ENCODE measurements around the gene PLEKHH1. TPM values are rescaled to one million over a fixed set of nuclear protein-coding genes. Genes with fewer than 3 reads are reported as not detected.

PLEKHH1 gene
- total and polyA plus RNA-seq, 2 donors (not counting 1 experiment from before 2014, with no cell fraction given) = 0.10 to 0.33 TPM

DNA sequence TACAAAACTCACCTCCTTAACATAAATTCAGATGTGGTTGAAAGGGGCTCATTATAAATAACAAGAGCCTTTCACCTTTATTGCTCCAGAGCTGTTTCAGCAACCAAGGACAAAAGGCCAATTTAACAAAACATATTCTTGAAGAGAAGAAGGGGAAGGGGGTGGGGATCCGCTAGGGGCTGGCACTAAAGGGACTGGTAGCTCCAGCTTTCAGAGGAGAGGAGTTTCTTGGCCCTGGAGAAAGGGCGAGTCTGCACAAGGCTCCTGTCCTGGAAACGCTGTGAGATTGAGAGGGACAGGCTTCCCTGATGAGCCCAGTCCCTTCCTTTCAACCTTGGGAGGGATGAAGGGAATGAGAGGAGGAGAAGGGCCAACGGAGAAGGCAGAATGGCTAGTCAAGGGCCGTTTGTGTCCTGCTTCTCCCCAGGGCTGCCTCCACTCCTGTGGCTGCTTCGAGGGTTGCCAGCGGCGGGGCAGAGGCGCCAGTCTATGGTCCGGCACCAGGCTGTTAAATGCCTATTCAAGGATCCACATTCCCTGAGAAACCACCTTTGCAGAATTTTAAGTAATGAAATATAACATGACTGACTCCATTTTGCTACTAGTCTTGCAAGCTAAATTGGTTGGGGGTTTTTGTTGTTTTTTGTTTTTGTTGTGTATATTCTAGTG, 76.7 kb downstream of the PLEKHH1 start:
- H3K36me3 ChIP-seq (ENCODE audit: control insufficient read depth, insufficient read depth, low read length) = no peaks in the 10 kb centered on the region
- no peaks in the 10 kb centered on the region for H3K4me1 ChIP-seq (ENCODE audit: control insufficient read depth, extremely low read depth, insufficient read depth, low read length)
- H2AFZ ChIP-seq (ENCODE audit: low read length) = no peak overlapping the region
- no peak for DNase-seq (ENCODE audit: low read depth in 2 of 2)
- H3K9me3 ChIP-seq (ENCODE audit: control insufficient read depth, insufficient read depth, low read depth, low read length) = no peaks in the 10 kb centered on the region
- H3K9ac ChIP-seq (ENCODE audit: insufficient read depth, low read length) = no peak overlapping the region
- H3K27ac ChIP-seq (ENCODE audit: insufficient read depth, low read length) = no peak overlapping the region
- H3K79me2 ChIP-seq (ENCODE audit: control insufficient read depth, insufficient read depth, low read length) = no peaks in the 10 kb centered on the region
- H3K4me3 ChIP-seq (replicated peaks in 1 of 4; ENCODE audit: control extremely low read depth in 1 of 4, insufficient read depth in 1 of 4, low read depth in 3 of 4, low read length in 4 of 4) = no peak overlapping the region
- H3K4me2 ChIP-seq (ENCODE audit: extremely low read depth, insufficient read depth, low read length) = no peak overlapping the region
- H3K27me3 ChIP-seq (ENCODE audit: control insufficient read depth, insufficient read depth, low read length) = peaks cover 14% of the 10 kb centered on the region
- TF ChIP-seq, protein P1, sequence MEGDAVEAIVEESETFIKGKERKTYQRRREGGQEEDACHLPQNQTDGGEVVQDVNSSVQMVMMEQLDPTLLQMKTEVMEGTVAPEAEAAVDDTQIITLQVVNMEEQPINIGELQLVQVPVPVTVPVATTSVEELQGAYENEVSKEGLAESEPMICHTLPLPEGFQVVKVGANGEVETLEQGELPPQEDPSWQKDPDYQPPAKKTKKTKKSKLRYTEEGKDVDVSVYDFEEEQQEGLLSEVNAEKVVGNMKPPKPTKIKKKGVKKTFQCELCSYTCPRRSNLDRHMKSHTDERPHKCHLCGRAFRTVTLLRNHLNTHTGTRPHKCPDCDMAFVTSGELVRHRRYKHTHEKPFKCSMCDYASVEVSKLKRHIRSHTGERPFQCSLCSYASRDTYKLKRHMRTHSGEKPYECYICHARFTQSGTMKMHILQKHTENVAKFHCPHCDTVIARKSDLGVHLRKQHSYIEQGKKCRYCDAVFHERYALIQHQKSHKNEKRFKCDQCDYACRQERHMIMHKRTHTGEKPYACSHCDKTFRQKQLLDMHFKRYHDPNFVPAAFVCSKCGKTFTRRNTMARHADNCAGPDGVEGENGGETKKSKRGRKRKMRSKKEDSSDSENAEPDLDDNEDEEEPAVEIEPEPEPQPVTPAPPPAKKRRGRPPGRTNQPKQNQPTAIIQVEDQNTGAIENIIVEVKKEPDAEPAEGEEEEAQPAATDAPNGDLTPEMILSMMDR (conservative IDR thresholded peaks at IDR 0.05 in 1 of 2, IDR thresholded peaks at IDR 0.05 in 1 of 2; ENCODE audit: low read depth in 1 of 2, low read length in 2 of 2) = no peak
- no peak for TF ChIP-seq EZH2 (IDR thresholded peaks at IDR 0.05; ENCODE audit: low read length, missing control alignments)
- no peaks in the 10 kb centered on the region for H4K20me1 ChIP-seq (ENCODE audit: control insufficient read depth, extremely low read depth, insufficient read depth, low read length)

DNA sequence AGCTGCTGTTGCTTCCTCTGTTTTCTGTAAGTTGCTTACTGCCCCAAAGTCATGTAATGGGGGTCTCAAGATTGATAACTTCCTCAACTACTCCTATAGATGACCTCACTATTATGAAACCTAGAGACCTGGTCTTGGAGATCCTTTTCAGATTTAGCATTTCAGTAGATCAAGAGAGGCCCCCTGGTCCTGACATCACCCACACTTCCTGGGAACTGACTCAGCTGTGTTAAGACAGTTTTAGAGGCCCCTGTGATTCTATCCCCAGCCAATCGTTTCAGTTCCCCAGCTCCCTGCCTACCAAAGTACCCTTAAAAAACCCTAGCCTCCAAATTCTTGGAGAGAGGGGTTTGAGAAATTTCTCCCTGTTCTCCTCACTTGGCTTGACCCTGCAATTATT, 77.4 kb downstream of the PLEKHH1 start:
- no peak overlapping the region for H3K9ac ChIP-seq (ENCODE audit: insufficient read depth, low read length)
- H3K4me2 ChIP-seq (ENCODE audit: extremely low read depth, insufficient read depth, low read length) = no peak overlapping the region
- no peaks in the 10 kb centered on the region for H4K20me1 ChIP-seq (ENCODE audit: control insufficient read depth, extremely low read depth, insufficient read depth, low read length)
- H3K4me3 ChIP-seq (replicated peaks in 1 of 4; ENCODE audit: control extremely low read depth in 1 of 4, insufficient read depth in 1 of 4, low read depth in 3 of 4, low read length in 4 of 4) = no peak overlapping the region
- TF ChIP-seq EZH2 (IDR thresholded peaks at IDR 0.05; ENCODE audit: low read length, missing control alignments) = no peak
- TF ChIP-seq, protein P1 (conservative IDR thresholded peaks at IDR 0.05 in 1 of 2, IDR thresholded peaks at IDR 0.05 in 1 of 2; ENCODE audit: low read depth in 1 of 2, low read length in 2 of 2) = no peak
- no peaks in the 10 kb centered on the region for H3K9me3 ChIP-seq (ENCODE audit: control insufficient read depth, insufficient read depth, low read depth, low read length)
- no peak for DNase-seq (ENCODE audit: low read depth in 2 of 2)
- no peaks in the 10 kb centered on the region for H3K79me2 ChIP-seq (ENCODE audit: control insufficient read depth, insufficient read depth, low read length)
- H3K36me3 ChIP-seq (ENCODE audit: control insufficient read depth, insufficient read depth, low read length) = no peaks in the 10 kb centered on the region
- no peak overlapping the region for H3K27ac ChIP-seq (ENCODE audit: insufficient read depth, low read length)
- H3K4me1 ChIP-seq (ENCODE audit: control insufficient read depth, extremely low read depth, insufficient read depth, low read length) = no peaks in the 10 kb centered on the region
- no peak overlapping the region for H2AFZ ChIP-seq (ENCODE audit: low read length)
- peaks cover 17% of the 10 kb centered on the region for H3K27me3 ChIP-seq (ENCODE audit: control insufficient read depth, insufficient read depth, low read length)

DNA sequence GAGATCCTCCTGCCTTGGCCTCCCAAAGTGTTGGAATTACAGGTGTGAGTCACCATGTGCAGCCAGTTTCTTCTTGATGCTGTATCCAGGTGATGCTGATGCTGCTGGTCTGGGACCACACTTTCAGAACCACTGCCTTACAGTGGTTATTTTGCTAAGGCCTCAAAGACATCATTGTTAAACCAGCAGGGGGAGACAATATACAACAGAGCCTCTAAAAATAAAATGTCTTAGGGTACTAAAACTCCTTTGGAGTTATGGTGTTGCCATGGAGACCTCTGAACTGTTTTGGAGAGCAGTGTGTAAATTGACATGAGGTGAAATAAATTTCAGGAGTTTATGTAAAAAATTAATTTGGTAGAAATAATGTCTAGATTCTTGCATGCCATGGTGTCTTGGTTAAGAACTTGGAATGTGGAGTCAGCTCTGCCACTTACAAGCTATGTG, 85.5 kb downstream of the PLEKHH1 start:
- Histone ChIP-seq H3K79me2 (ENCODE audit: control insufficient read depth, insufficient read depth, low read length) (no peaks in the 10 kb centered on the region), H3K27me3 (ENCODE audit: control insufficient read depth, insufficient read depth, low read length) (peaks cover 11% of the 10 kb centered on the region), H3K36me3 (ENCODE audit: control insufficient read depth, insufficient read depth, low read length) (no peaks in the 10 kb centered on the region), H2AFZ (ENCODE audit: low read length) (no peak overlapping the region), H3K4me1 (ENCODE audit: control insufficient read depth, extremely low read depth, insufficient read depth, low read length) (peaks cover 13% of the 10 kb centered on the region), H3K9ac (ENCODE audit: insufficient read depth, low read length) (no peak overlapping the region), H3K4me3 (replicated peaks in 1 of 4; ENCODE audit: control extremely low read depth in 1 of 4, insufficient read depth in 1 of 4, low read depth in 3 of 4, low read length in 4 of 4) (no peak overlapping the region), H3K9me3 (ENCODE audit: control insufficient read depth, insufficient read depth, low read depth, low read length) (no peaks in the 10 kb centered on the region), H3K27ac (ENCODE audit: insufficient read depth, low read length) (peak overlapping the region; percentile 78), H3K4me2 (ENCODE audit: extremely low read depth, insufficient read depth, low read length) (no peak overlapping the region), H4K20me1 (ENCODE audit: control insufficient read depth, extremely low read depth, insufficient read depth, low read length) (no peaks in the 10 kb centered on the region)
- DNase-seq (ENCODE audit: low read depth in 2 of 2) = peak; percentile 71 to 86
- TF ChIP-seq, protein P1 (conservative IDR thresholded peaks at IDR 0.05 in 1 of 2, IDR thresholded peaks at IDR 0.05 in 1 of 2; ENCODE audit: low read depth in 1 of 2, low read length in 2 of 2) = peak; percentile 70 to 74
- TF ChIP-seq EZH2 (IDR thresholded peaks at IDR 0.05; ENCODE audit: low read length, missing control alignments) = no peak
